Heart right ventricle (tissue), 16 donors: ENCODE data around the gene BABAM2. TPM values are rescaled to one million over a fixed set of nuclear protein-coding genes. Genes with fewer than 3 reads are reported as not detected.

Source experiments
- ATAC-seq, 8 donors: fragments of 200-7000 bp; cut with Tn5 transposase; one replicate each; pipeline ENCODE4 v1.9.1; 2020; ENCODE audit warnings: mild to moderate bottlenecking in 8 of 8, moderate library complexity in 8 of 8, moderate number of reproducible peaks in 1 of 8
- DNase-seq, 2 donors: peaks; one replicate each; pipeline ENCODE4 v3.0.0-alpha.2; 2020
- H3K27ac ChIP-seq, 10 donors: fragments of 200-600 bp; sonication (generic) in 2 of 10; one replicate each; pipeline versions ENCODE4 v1.5.0 to v1.8.0; 2020 to 2022; ENCODE audit warnings: mild to moderate bottlenecking in 3 of 10
- H3K27me3 ChIP-seq, 7 donors: fragments of 200-600 bp; one replicate each; pipeline ENCODE4 v1.8.0; 2021 to 2022; ENCODE audit warnings: mild to moderate bottlenecking in 2 of 7
- H3K36me3 ChIP-seq, 9 donors: fragments of 200-600 bp; sonication (generic) in 1 of 9; one replicate each; pipeline versions ENCODE4 v1.5.0 to v1.8.0; 2020 to 2022; ENCODE audit warnings: mild to moderate bottlenecking in 2 of 9
- H3K4me1 ChIP-seq, 9 donors: fragments of 200-600 bp; sonication (generic) in 1 of 9; one replicate each; pipeline versions ENCODE4 v1.5.0 to v1.8.0; 2020 to 2022; ENCODE audit warnings: mild to moderate bottlenecking in 4 of 9
- H3K4me3 ChIP-seq, 10 donors: fragments of 200-600 bp; sonication (generic) in 2 of 10; one replicate each; pipeline versions ENCODE4 v1.5.0 to v1.8.0; 2020 to 2022; ENCODE audit warnings: mild to moderate bottlenecking in 7 of 10, moderate library complexity in 2 of 10
- H3K9me3 ChIP-seq, 11 donors: fragments of 200-600 bp in 10 of 11; sonication (generic) in 2 of 11; one replicate each; pipeline versions ENCODE4 v1.5.0 to v1.8.0; 2013 to 2022; ENCODE audit warnings: mild to moderate bottlenecking in 2 of 11, control low read depth in 1 of 11, moderate library complexity in 1 of 11
- CTCF ChIP-seq, 9 donors: fragments of 200-600 bp; sonication (generic) in 2 of 9; IDR thresholded peaks; one replicate each; pipeline versions ENCODE4 v1.5.0 to v1.8.0; 2021 to 2022; ENCODE audit warnings: antibody characterized with exemption in 9 of 9, mild to moderate bottlenecking in 5 of 9, moderate library complexity in 1 of 9
- WGBS, 2 donors: extraction: QIAGEN DNeasy Blood & Tissue Kit; methylation state at CpG; one replicate each; pipeline ENCODE4 v1.1.7; 2013; ENCODE audit warnings: inconsistent platforms in 1 of 2; 5-methylcytosine and 5-hydroxymethylcytosine counted together
- intact Hi-C, 10 donors: fragments of 100-400 bp; cut with DNase I; formaldehyde crosslinking; loops; one replicate each; pipeline versions ENCODE4 v1.11.1 to v1.14.2; 2022
- polyA plus RNA-seq, 2 donors: library from polyadenylated mRNA; stranded (reverse); fragments of 200-250 nt; gene quantifications; one replicate each; pipeline ENCODE4 v1.2.3, GENCODE V29; 2013
- total RNA-seq, 10 donors: library from RNA; stranded (reverse); fragmentation: NEBNext Ultra II Directional in 3 of 10; extraction: Animal tissue kit (Norgen Biotek cat#: 25700) in 3 of 10; gene quantifications; one replicate each; pipeline versions ENCODE4 v1.2.1 to v1.2.4, GENCODE V29; 2021 to 2023
- donor health status: Arrhythmogenic right ventricular cardiomyopathy.
- donor health status: ischemic (EF 13 %, LVEDD 7.1; RV severe dilation, severe dysfunction).
- donor health status: healthy with polysubstance abuse.
- donor health status: DM: no; HTN: yes; CAD: no.
- donor health status: DM: no; HTN: no; CAD: no.
- donor health status: ischemic (EF 25% LVEDD 6.9; RV normal size, moderate dysfunction).
- donor health status: ischemic (EF 25% LVEDD 5.7; RV mildly dilated, moderate dysfunction).
- donor health status: healthy.
- donor health status: DM: yes; HTN: yes; CAD: no.
- donor health status: Ischemic cardiomyopathy.
- donor health status: ischemic (EF 35%, LVEDD 5.7; RV mildly dilated, moderate dysfunction).
- donor health status: nonischemic (EF 11% LVEDD 7.7; RV severe dilation, severe dysfunction).
- donor health status: DM: yes; HTN: yes; CAD: no.
- donor health status: PGD.
- donor health status: ischemic (EF 29% LVEDD 5.4; RV normal size, mild dysfunction).
- donor health status: nonischemic (EF 23%, LVEDD 6.1; RV moderate dilation, normal function).

BABAM2 gene
- total and polyA plus RNA-seq, 12 donors = 13.3 to 83.4 (median 65.9) TPM

DNA sequence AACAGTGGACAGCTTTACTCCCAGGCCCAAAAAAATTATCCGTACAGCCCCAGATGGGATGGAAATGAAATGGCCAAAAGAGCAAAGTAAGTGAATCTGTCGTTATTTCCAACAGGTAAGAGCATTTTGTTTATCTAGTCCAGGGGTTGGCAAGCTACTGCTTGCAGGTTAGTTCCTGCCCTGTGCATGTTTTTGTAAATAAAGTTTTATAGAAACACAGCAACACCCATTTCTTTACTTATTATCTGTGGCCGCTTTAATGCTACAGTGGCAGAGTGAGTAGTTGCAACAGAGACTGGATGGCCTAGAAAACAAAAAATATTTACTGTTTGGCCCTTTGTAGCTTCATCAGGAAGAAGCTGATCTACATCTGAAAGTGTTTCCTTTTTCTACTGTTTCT, 407.9 kb downstream of the BABAM2 start:
- 87 to 96% methylated on average over 3 of the region's 3 CpGs for WGBS, 2 donors
- ATAC-seq (no peak), DNase-seq (no peak)
- Histone ChIP-seq H3K4me3 (no peak overlapping the region), H3K27ac (no peak overlapping the region), H3K36me3 (peaks cover 0 to 34% (median 4%) of the 10 kb centered on the region in 9 donors), H3K4me1 (no peaks in the 10 kb centered on the region), H3K27me3 (no peaks in the 10 kb centered on the region), H3K9me3 (no peaks in the 10 kb centered on the region)
- TF ChIP-seq CTCF (IDR thresholded peaks at IDR 0.05) = no peak
- intact Hi-C loops = no loop called here

GRCh38 chr2:28300485-28301341, 410.2 kb downstream of the BABAM2 start:
- WGBS, 2 donors = 76% methylated on average over 9 of the region's 9 CpGs
- Histone ChIP-seq H3K36me3 (peaks cover 0 to 46% (median 10%) of the 10 kb centered on the region in 9 donors), H3K27me3 (no peaks in the 10 kb centered on the region), H3K27ac (no peak overlapping the region), H3K9me3 (peaks cover 0 to 14% (median 9%) of the 10 kb centered on the region in 11 donors), H3K4me1 (no peaks in the 10 kb centered on the region), H3K4me3 (no peak overlapping the region)
- intact Hi-C loops = no loop called here
- no peak for ATAC-seq
- TF ChIP-seq CTCF (IDR thresholded peaks at IDR 0.05) = no peak
- DNase-seq = no peak

GRCh38 chr2:28305202-28305601, 414.7 kb downstream of the BABAM2 start:
- TF ChIP-seq CTCF (IDR thresholded peaks at IDR 0.05) = no peak
- Histone ChIP-seq H3K27ac (no peak overlapping the region), H3K4me3 (no peak overlapping the region), H3K4me1 (no peaks in the 10 kb centered on the region), H3K9me3 (peaks cover 0 to 17% (median 9%) of the 10 kb centered on the region in 11 donors), H3K36me3 (peaks cover 0 to 45% (median 6%) of the 10 kb centered on the region in 9 donors), H3K27me3 (no peaks in the 10 kb centered on the region)
- ATAC-seq (no peak), DNase-seq (no peak)
- intact Hi-C loops = no loop called here
- 96 to 100% methylated on average over 1 of the region's 1 CpG for WGBS, 2 donors

- ATAC-seq (no peak), DNase-seq (no peak)
- H3K36me3 ChIP-seq = peaks cover 0 to 26% (median 0%) of the 10 kb centered on the region in 9 donors
- TF ChIP-seq CTCF (IDR thresholded peaks at IDR 0.05) = no peak
- H3K9me3 ChIP-seq = peaks cover 0 to 11% (median 5%) of the 10 kb centered on the region in 11 donors
- H3K27me3 ChIP-seq = no peaks in the 10 kb centered on the region
- peaks cover 2 to 22% (median 9%) of the 10 kb centered on the region in 9 donors for H3K4me1 ChIP-seq
- H3K27ac ChIP-seq = no peak overlapping the region
- intact Hi-C loops = loop anchor here in 1 of 10 donors (5.0 kb wide), 1 partner anchor 98 kb away; no protein-coding TSS in a partner anchor
- H3K4me3 ChIP-seq = no peak overlapping the region
- WGBS, 2 donors = 74 to 81% methylated on average over 2 of the region's 2 CpGs
These were observed 419.6 kb downstream of the BABAM2 start for GRCh38 chr2:28310107-28310506.
